SK-N-SH (cell line): Measurements from ENCODE around the gene CREB3L1. TPM values are rescaled to one million over a fixed set of nuclear protein-coding genes. Genes with fewer than 3 reads are reported as not detected.

Experiments
- CTCF ChIA-PET: fragments of 300-600, 350-600 bp; formaldehyde crosslinking; extraction: SDS; loops from one replicate; lab custom pipeline; 2021; lab: Yijun Ruan, JAX
- POLR2A ChIA-PET: fragments of 350-600 bp; sonication (Branson Sonifier 250); formaldehyde crosslinking; extraction: SDS; loops from one replicate; lab custom pipeline; 2020; ENCODE audit warnings: antibody characterized with exemption, inconsistent platforms; lab: Yijun Ruan, JAX
- DNase-seq: peaks from one replicate; pipeline ENCODE4 v3.0.0; 2012
- H2AFZ ChIP-seq: fragments of 200-600 bp; sonication (generic); 2 replicates; pipeline ENCODE4 v1.8.1; 2016; ENCODE audit warnings: antibody characterized with exemption, mild to moderate bottlenecking, low read depth
- H3F3A ChIP-seq: fragments of 200-600 bp; sonication (generic); replicated peaks from 2 replicates; pipeline ENCODE3; 2016; ENCODE audit warnings: antibody characterized with exemption, mild to moderate bottlenecking; ENCODE audit not compliant: insufficient read depth
- H3K27ac ChIP-seq, 2 experiments: fragments of 200-500 bp in 1 of 2; fragments of 200-600 bp in 1 of 2; sonication (Bioruptor generic) in 1 of 2; sonication (generic), shearing (Covaris generic) in 1 of 2; 2 replicates each; pipeline versions ENCODE4 v1.5.1 to v1.6.1; 2014 to 2016; ENCODE audit warnings: low read depth in 2 of 2, inconsistent platforms in 1 of 2, low read length in 1 of 2, mild to moderate bottlenecking in 1 of 2, mixed read lengths in 1 of 2
- H3K27me3 ChIP-seq: fragments of 200-600 bp; sonication (generic), shearing (Covaris generic); 2 replicates; pipeline ENCODE4 v1.6.1; 2016; ENCODE audit warnings: mixed run types; ENCODE audit not compliant: insufficient read depth
- H3K36me3 ChIP-seq, 2 experiments: fragments of 200-500 bp in 1 of 2; fragments of 200-600 bp in 1 of 2; sonication (Bioruptor generic) in 1 of 2; sonication (generic) in 1 of 2; replicated peaks in 1 of 2; 2 replicates each; pipeline versions ENCODE3 to v1.5.1; 2014 to 2016; ENCODE audit warnings: low read length in 1 of 2, mild to moderate bottlenecking in 1 of 2; ENCODE audit not compliant: insufficient read depth in 2 of 2, control insufficient read depth in 1 of 2
- H3K4me1 ChIP-seq, 2 experiments: fragments of 200-500 bp in 1 of 2; fragments of 200-600 bp in 1 of 2; sonication (Bioruptor generic) in 1 of 2; sonication (generic), shearing (Covaris generic) in 1 of 2; 2 replicates each; pipeline versions ENCODE4 v1.5.1 to v1.6.1; 2014 to 2016; ENCODE audit warnings: low read depth in 1 of 2, low read length in 1 of 2, mixed run types in 1 of 2; ENCODE audit not compliant: insufficient read depth in 2 of 2, control insufficient read depth in 1 of 2
- H3K4me2 ChIP-seq: fragments of 200-600 bp; sonication (generic), shearing (Covaris generic); 2 replicates; pipeline ENCODE4 v1.6.1; 2017; ENCODE audit warnings: mixed run types
- H3K4me3 ChIP-seq, 2 experiments: fragments of 200-500 bp in 1 of 2; fragments of 200-600 bp in 1 of 2; sonication (Bioruptor generic) in 1 of 2; sonication (generic), shearing (Covaris generic) in 1 of 2; 2 replicates each; pipeline versions ENCODE4 v1.5.1 to v1.8.1; 2014 to 2016; ENCODE audit warnings: low read depth in 2 of 2, inconsistent platforms in 1 of 2, low read length in 1 of 2, mild to moderate bottlenecking in 1 of 2, mixed read lengths in 1 of 2, moderate library complexity in 1 of 2
- H3K79me2 ChIP-seq: fragments of 200-600 bp; sonication (generic); 2 replicates; pipeline ENCODE4 v1.8.1; 2017; ENCODE audit warnings: mild to moderate bottlenecking; ENCODE audit not compliant: insufficient read depth
- H3K9ac ChIP-seq: fragments of 200-600 bp; sonication (generic); 2 replicates; pipeline ENCODE4 v1.6.1; 2017; ENCODE audit warnings: mixed run types
- H3K9me2 ChIP-seq: fragments of 200-600 bp; sonication (generic); 2 replicates; pipeline ENCODE4 v1.6.1; 2017; ENCODE audit warnings: mixed run types
- H3K9me3 ChIP-seq: fragments of 200-600 bp; sonication (generic); 2 replicates; pipeline ENCODE4 v1.6.1; 2017; ENCODE audit warnings: mixed run types, mild to moderate bottlenecking, moderate library complexity
- H4K20me1 ChIP-seq: fragments of 200-600 bp; sonication (generic); 2 replicates; pipeline ENCODE4 v1.6.1; 2017; ENCODE audit warnings: mild to moderate bottlenecking, mixed run types; ENCODE audit not compliant: insufficient read depth
- CHD2 ChIP-seq: fragments of 150-350 bp; IDR thresholded peaks from 2 replicates; pipeline ENCODE4 v1.6.1; 2018; ENCODE audit warnings: low read length; ENCODE audit not compliant: partially characterized antibody
- ELF1 ChIP-seq: IDR thresholded peaks from 2 replicates; pipeline ENCODE4 v1.4.0; 2012
- EP300 ChIP-seq, 2 experiments: IDR thresholded peaks; 2 replicates each; pipeline versions ENCODE4 v1.4.0 to v1.6.1; 2012; ENCODE audit warnings: borderline replicate concordance in 1 of 2, low read depth in 1 of 2, low read length in 1 of 2
- FOSL2 ChIP-seq: IDR thresholded peaks from 2 replicates; pipeline ENCODE4 v1.4.0; 2012; ENCODE audit warnings: low read depth, mild to moderate bottlenecking, moderate library complexity, borderline replicate concordance
- GATA2 ChIP-seq: sonication (generic); formaldehyde crosslinking; IDR thresholded peaks from 2 replicates; pipeline ENCODE4 v1.5.0; 2020; ENCODE audit warnings: mild to moderate bottlenecking, missing genetic modification reagents
- MEF2A ChIP-seq: IDR thresholded peaks from 2 replicates; pipeline ENCODE4 v1.4.0; 2012; ENCODE audit warnings: low read depth, borderline replicate concordance
- NFIC ChIP-seq: IDR thresholded peaks from 2 replicates; pipeline ENCODE4 v1.4.0; 2012; ENCODE audit warnings: borderline replicate concordance
- RFX5 ChIP-seq: IDR thresholded peaks from 2 replicates; pipeline ENCODE4 v1.6.1; 2012; ENCODE audit warnings: mild to moderate bottlenecking, improper control_type of control experiment, low read length
- SIN3A ChIP-seq: IDR thresholded peaks from 2 replicates; pipeline ENCODE4 v1.6.1; 2012; ENCODE audit warnings: low read depth, mild to moderate bottlenecking, low read length, moderate library complexity, borderline replicate concordance
- SMC3 ChIP-seq: IDR thresholded peaks from 2 replicates; pipeline ENCODE4 v1.6.1; 2012; ENCODE audit warnings: low read depth, low read length, improper control_type of control experiment
- TAF1 ChIP-seq: IDR thresholded peaks from 2 replicates; pipeline ENCODE4 v1.6.1; 2012; ENCODE audit warnings: low read depth, mild to moderate bottlenecking, low read length, moderate library complexity, borderline replicate concordance
- TCF12 ChIP-seq: IDR thresholded peaks from 2 replicates; pipeline ENCODE4 v1.4.0; 2012
- YY1 ChIP-seq: IDR thresholded peaks from 2 replicates; pipeline ENCODE4 v1.4.0; 2012; ENCODE audit warnings: low read depth, mild to moderate bottlenecking
- WGBS: methylation state at CpG from one replicate; pipeline ENCODE4 v1.1.6; 2017; ENCODE audit warnings: low lambda C conversion rate; 5-methylcytosine and 5-hydroxymethylcytosine counted together
- polyA plus RNA-seq, 3 experiments: library from polyadenylated mRNA; depleted of rRNA; stranded (reverse); fragments of >200 nt; gene quantifications; 2 replicates each; pipeline ENCODE4 v1.2.3, GENCODE V29; 2012
- TF ChIP-seq, protein P1 (sequence below): fragments of 150-350 bp; IDR thresholded peaks from 2 replicates; pipeline ENCODE4 v1.6.1; 2017; ENCODE audit warnings: antibody characterized with exemption, low read length, low read depth, borderline replicate concordance
- TF ChIP-seq, protein P2 (sequence below): fragments of 150-350 bp; IDR thresholded peaks from 2 replicates; pipeline ENCODE4 v1.6.1; 2016; ENCODE audit warnings: mild to moderate bottlenecking, low read depth, low read length
- TF ChIP-seq, protein P3 (sequence below): fragments of 200-600 bp; sonication (generic); IDR thresholded peaks from 2 replicates; pipeline ENCODE4 v1.6.1; 2017; ENCODE audit warnings: antibody characterized with exemption, mild to moderate bottlenecking, moderate library complexity
- TF ChIP-seq, protein P4 (sequence below): IDR thresholded peaks from 2 replicates; pipeline ENCODE4 v1.4.0; 2012; ENCODE audit warnings: low read depth, borderline replicate concordance

The CREB3L1 gene
- polyA plus RNA-seq, 1 of the 3 experiments (the other 2 are of a cell fraction): 14.0 TPM

DNA sequence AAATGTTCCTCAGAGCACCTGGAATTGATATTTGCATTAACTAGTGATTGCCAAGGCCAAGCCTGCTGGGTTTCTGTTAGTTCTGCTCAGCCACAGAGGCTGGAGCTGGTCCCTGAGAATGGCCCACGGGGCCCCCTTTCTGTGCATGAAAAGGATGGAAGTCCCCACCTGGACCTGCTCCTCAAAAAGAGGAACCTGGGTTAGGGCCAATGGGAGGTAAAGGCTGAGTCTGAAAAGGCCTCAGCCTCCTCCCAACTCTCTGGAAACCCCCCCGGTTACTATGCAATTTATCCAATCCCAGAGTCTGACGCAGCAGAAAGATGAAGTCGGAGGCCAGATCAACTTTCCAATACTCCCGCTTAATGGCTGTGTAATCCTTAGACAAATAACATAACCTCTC, 6.8 kb upstream of the CREB3L1 start (continued):
- TF ChIP-seq, protein P1, sequence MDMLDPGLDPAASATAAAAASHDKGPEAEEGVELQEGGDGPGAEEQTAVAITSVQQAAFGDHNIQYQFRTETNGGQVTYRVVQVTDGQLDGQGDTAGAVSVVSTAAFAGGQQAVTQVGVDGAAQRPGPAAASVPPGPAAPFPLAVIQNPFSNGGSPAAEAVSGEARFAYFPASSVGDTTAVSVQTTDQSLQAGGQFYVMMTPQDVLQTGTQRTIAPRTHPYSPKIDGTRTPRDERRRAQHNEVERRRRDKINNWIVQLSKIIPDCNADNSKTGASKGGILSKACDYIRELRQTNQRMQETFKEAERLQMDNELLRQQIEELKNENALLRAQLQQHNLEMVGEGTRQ: no peak
- TF ChIP-seq YY1 (no peak), ELF1 (no peak), SIN3A (no peak), FOSL2 (no peak), RFX5 (no peak), NFIC (no peak)
- TF ChIP-seq, protein P2, sequence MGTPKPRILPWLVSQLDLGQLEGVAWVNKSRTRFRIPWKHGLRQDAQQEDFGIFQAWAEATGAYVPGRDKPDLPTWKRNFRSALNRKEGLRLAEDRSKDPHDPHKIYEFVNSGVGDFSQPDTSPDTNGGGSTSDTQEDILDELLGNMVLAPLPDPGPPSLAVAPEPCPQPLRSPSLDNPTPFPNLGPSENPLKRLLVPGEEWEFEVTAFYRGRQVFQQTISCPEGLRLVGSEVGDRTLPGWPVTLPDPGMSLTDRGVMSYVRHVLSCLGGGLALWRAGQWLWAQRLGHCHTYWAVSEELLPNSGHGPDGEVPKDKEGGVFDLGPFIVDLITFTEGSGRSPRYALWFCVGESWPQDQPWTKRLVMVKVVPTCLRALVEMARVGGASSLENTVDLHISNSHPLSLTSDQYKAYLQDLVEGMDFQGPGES: no peak
- TF ChIP-seq, protein P3, sequence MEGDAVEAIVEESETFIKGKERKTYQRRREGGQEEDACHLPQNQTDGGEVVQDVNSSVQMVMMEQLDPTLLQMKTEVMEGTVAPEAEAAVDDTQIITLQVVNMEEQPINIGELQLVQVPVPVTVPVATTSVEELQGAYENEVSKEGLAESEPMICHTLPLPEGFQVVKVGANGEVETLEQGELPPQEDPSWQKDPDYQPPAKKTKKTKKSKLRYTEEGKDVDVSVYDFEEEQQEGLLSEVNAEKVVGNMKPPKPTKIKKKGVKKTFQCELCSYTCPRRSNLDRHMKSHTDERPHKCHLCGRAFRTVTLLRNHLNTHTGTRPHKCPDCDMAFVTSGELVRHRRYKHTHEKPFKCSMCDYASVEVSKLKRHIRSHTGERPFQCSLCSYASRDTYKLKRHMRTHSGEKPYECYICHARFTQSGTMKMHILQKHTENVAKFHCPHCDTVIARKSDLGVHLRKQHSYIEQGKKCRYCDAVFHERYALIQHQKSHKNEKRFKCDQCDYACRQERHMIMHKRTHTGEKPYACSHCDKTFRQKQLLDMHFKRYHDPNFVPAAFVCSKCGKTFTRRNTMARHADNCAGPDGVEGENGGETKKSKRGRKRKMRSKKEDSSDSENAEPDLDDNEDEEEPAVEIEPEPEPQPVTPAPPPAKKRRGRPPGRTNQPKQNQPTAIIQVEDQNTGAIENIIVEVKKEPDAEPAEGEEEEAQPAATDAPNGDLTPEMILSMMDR: no peak
- TF ChIP-seq, protein P4, sequence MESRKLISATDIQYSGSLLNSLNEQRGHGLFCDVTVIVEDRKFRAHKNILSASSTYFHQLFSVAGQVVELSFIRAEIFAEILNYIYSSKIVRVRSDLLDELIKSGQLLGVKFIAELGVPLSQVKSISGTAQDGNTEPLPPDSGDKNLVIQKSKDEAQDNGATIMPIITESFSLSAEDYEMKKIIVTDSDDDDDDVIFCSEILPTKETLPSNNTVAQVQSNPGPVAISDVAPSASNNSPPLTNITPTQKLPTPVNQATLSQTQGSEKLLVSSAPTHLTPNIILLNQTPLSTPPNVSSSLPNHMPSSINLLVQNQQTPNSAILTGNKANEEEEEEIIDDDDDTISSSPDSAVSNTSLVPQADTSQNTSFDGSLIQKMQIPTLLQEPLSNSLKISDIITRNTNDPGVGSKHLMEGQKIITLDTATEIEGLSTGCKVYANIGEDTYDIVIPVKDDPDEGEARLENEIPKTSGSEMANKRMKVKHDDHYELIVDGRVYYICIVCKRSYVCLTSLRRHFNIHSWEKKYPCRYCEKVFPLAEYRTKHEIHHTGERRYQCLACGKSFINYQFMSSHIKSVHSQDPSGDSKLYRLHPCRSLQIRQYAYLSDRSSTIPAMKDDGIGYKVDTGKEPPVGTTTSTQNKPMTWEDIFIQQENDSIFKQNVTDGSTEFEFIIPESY: no peak

DNA sequence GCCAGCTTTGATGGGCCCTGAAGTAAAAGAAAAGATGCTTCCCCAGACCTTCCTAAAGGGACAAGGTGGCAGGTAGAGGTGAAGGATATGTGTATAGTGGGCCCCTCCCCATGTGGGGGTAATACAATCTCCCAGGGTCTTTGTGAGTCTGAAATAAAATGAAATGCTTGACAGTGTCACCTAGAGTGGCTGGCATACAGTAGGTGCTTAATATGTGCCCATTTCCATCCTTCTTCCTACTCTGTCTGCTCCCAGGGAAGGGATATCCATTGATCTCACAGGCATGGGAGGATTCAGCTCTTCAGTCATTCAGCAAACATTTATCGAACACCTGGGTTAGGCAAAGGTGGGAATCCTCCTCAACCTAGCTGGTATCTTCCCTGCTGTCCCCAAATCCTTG, 6.1 kb upstream of the CREB3L1 start:
- H3K4me2 ChIP-seq: no peak overlapping the region
- no peak overlapping the region for H3K27ac ChIP-seq
- no peaks in the 10 kb centered on the region for H3K27me3 ChIP-seq
- no peaks in the 10 kb centered on the region for H3K36me3 ChIP-seq
- CTCF ChIA-PET: interaction anchor here (0.8 to 2.9 kb wide), 6 partner anchors 9 to 81 kb away, joined by 3 to 10 read pairs (median 4); no protein-coding TSS in a partner anchor
- no peaks in the 10 kb centered on the region for H3K9me2 ChIP-seq
- H3K4me3 ChIP-seq: no peak overlapping the region
- H3K9me3 ChIP-seq: no peaks in the 10 kb centered on the region
- POLR2A ChIA-PET: no interaction called here
- no peak for TF ChIP-seq MEF2A
- no peak for TF ChIP-seq SMC3
- TF ChIP-seq FOSL2: no peak
- no peak for TF ChIP-seq GATA2
- TF ChIP-seq EP300 (IDR thresholded peaks at IDR 0.05; ENCODE audit: borderline replicate concordance in 1 of 2, low read depth in 1 of 2, low read length in 1 of 2): no peak
- TF ChIP-seq, protein P1: no peak
- no peak for TF ChIP-seq TAF1
- no peak for TF ChIP-seq ELF1
- TF ChIP-seq, protein P4: no peak
- no peak for TF ChIP-seq CHD2
- TF ChIP-seq, protein P3: no peak
- TF ChIP-seq TCF12: no peak
- no peaks in the 10 kb centered on the region for H3K79me2 ChIP-seq
- no peaks in the 10 kb centered on the region for H4K20me1 ChIP-seq
- peaks cover 12 to 26% of the 10 kb centered on the region in 2 experiments; a peak in 2 of 4 replicates for H3K4me1 ChIP-seq
- H3K9ac ChIP-seq: no peak overlapping the region
- H3F3A ChIP-seq: peaks cover 18% of the 10 kb centered on the region
- DNase-seq: no peak
- WGBS: 100% methylated on average over 1 of the region's 1 CpG
- no peak overlapping the region for H2AFZ ChIP-seq
